Stimulated activated CD8-positive, alpha-beta memory T cell treated with anti-CD3 and anti-CD28 coated beads, Interleukin-12 subunit alpha, Interleukin-12 subunit beta, amount 100 ng/mL, for 4 hours (primary cell): Measurements from ENCODE around the gene CHRNA5.
A peak's percentile ranks its signal among the peaks of the same experiment; 100 is the strongest.
"Not testable (repeated sequence)": the region's sequence is repeated elsewhere in the genome, so short reads cannot be mapped to it uniquely, and the experiment has no call there.

ENCODE experiments used
- DNase-seq: peaks from one replicate; pipeline ENCODE4 v3.0.0-alpha.2; 2020; ENCODE audit warnings: low read depth

The CHRNA5 gene

GRCh38 chr15:78565951-78566774 lies 843 bp downstream of the CHRNA5 start:
- no peak for DNase-seq

- DNase-seq, result no peak
Observed at GRCh38 chr15:78567531-78567930, 2.2 kb downstream of the CHRNA5 start.

- no peak for DNase-seq
Observed at GRCh38 chr15:78570710-78571109, 5.4 kb downstream of the CHRNA5 start.

GRCh38 chr15:78571382-78571781 lies 6.1 kb downstream of the CHRNA5 start:
- no peak for DNase-seq

GRCh38 chr15:78573416-78573815 lies 8.1 kb downstream of the CHRNA5 start:
- DNase-seq, result no peak

GRCh38 chr15:78574944-78575343 lies 9.6 kb downstream of the CHRNA5 start:
- DNase-seq, result no peak

GRCh38 chr15:78597583-78597982 lies 32.3 kb downstream of the CHRNA5 start:
- DNase-seq, result no peak

- no peak for DNase-seq
Observed at GRCh38 chr15:78598348-78598747, 33.0 kb downstream of the CHRNA5 start.

- DNase-seq, result no peak
Observed at GRCh38 chr15:78599189-78599588, 33.9 kb downstream of the CHRNA5 start.

GRCh38 chr15:78603467-78603866 lies 38.1 kb downstream of the CHRNA5 start:
- DNase-seq, result no peak

- DNase-seq, result no peak
Observed at GRCh38 chr15:78604420-78604819, 39.1 kb downstream of the CHRNA5 start.

GRCh38 chr15:78605201-78605600 lies 39.9 kb downstream of the CHRNA5 start:
- no peak for DNase-seq

GRCh38 chr15:78605680-78606079 lies 40.4 kb downstream of the CHRNA5 start:
- DNase-seq, result no peak

- DNase-seq, result not testable (repeated sequence)
Observed at GRCh38 chr15:78609551-78609950, 44.2 kb downstream of the CHRNA5 start.

GRCh38 chr15:78614021-78614420 lies 48.7 kb downstream of the CHRNA5 start:
- DNase-seq, result no peak

- no peak for DNase-seq
Observed at GRCh38 chr15:78615151-78615589, 49.9 kb downstream of the CHRNA5 start.

- DNase-seq, result no peak
Observed at GRCh38 chr15:78616506-78616905, 51.2 kb downstream of the CHRNA5 start.

- no peak for DNase-seq
Observed at GRCh38 chr15:78617076-78617475, 51.8 kb downstream of the CHRNA5 start.

GRCh38 chr15:78617516-78617915 lies 52.2 kb downstream of the CHRNA5 start:
- DNase-seq, result no peak

GRCh38 chr15:78618064-78618463 lies 52.7 kb downstream of the CHRNA5 start:
- no peak for DNase-seq

GRCh38 chr15:78618490-78618934 lies 53.2 kb downstream of the CHRNA5 start:
- DNase-seq, result peak; percentile 43

- DNase-seq, result no peak
Observed at GRCh38 chr15:78619022-78619950, 54.0 kb downstream of the CHRNA5 start.

- no peak for DNase-seq
Observed at GRCh38 chr15:78620021-78620526, 54.8 kb downstream of the CHRNA5 start.
